Adipocyte (in vitro differentiated cells): ENCODE results near the gene FREM2.

Experiments
- DNase-seq: peaks from one replicate; pipeline ENCODE4 v3.0.0-alpha.2; 2015; ENCODE audit warnings: low read depth
- H3K27me3 ChIP-seq: replicated peaks from 2 replicates; pipeline ENCODE4 v1.7.0; 2013; ENCODE audit warnings: mild to moderate bottlenecking, low read length, moderate library complexity; ENCODE audit not compliant: control insufficient read depth, insufficient read depth
- H3K36me3 ChIP-seq: 2 replicates; pipeline ENCODE4 v1.7.0; 2013; ENCODE audit warnings: low read length, mild to moderate bottlenecking, moderate library complexity; ENCODE audit not compliant: control insufficient read depth, insufficient read depth, severe bottlenecking
- H3K4me1 ChIP-seq: 2 replicates; pipeline ENCODE4 v1.7.0; 2013; ENCODE audit warnings: mild to moderate bottlenecking, low read length, moderate library complexity; ENCODE audit not compliant: control insufficient read depth, insufficient read depth
- H3K4me3 ChIP-seq: 2 replicates; pipeline ENCODE4 v1.7.0; 2013; ENCODE audit warnings: mild to moderate bottlenecking, low read length, moderate library complexity
- H3K9ac ChIP-seq: 2 replicates; pipeline ENCODE4 v1.7.0; 2013; ENCODE audit warnings: mild to moderate bottlenecking, low read length, moderate library complexity
- H3K9me3 ChIP-seq: 2 replicates; pipeline ENCODE4 v1.7.0; 2013; ENCODE audit warnings: mild to moderate bottlenecking, low read length, moderate library complexity; ENCODE audit not compliant: control insufficient read depth

Gene FREM2

DNA sequence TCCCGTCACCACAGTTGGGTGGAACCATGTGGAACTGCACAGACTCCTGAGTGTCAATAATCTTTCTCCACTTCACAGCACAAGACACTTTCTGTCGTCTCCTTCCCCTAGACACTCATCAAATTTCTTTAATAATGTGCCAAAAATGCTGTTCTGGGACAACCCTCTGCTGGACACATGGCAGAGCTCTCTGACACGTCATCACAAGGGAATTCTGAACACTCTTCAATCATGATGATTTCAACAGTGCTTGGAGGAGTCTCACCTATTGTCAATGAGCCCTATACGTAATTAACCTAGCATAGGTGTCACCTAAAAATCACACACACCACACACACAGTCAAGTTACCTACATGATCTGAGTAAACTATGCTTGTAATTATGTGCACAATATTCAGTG, 162.4 kb downstream of the FREM2 start:
- Histone ChIP-seq H3K36me3 (no peaks in the 10 kb centered on the region), H3K9me3 (no peaks in the 10 kb centered on the region), H3K4me3 (no peak overlapping the region), H3K9ac (no peak overlapping the region), H3K4me1 (no peaks in the 10 kb centered on the region), H3K27me3 (no peaks in the 10 kb centered on the region)
- no peak for DNase-seq

DNA sequence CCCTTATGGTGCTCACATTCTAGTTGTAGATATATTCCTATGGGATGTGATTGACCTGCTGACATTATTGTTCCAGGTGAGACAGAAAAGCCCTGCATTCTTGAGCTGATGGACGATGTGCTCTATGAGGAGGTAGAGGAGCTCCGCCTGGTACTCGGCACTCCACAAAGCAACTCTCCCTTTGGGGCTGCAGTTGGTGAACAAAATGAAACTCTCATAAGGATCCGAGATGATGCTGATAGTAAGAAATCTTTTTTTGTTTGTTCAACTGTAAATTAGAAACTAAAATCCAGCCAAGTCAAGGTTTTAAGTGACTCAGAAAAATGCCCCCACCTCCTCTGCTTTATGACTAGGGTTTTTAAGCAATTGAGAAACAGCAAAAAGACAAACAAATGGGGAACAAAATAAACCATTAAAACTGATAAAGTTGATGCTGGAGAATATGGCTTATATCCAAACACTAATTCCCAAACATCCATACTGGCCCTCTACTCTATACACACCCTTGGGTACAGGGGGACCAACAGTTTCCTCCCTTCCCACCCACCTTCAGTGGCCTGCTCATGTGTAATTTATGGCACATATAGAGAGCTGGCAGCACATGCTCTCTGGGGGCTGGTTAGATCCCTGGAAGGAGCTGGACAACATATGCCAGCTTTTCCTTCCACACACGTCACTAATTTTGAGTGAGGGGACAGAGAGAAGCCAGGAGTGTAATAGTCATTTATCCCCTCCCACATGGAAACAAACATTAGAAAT, 164.2 kb downstream of the FREM2 start:
- Histone ChIP-seq H3K36me3 (no peaks in the 10 kb centered on the region), H3K4me3 (no peak overlapping the region), H3K9me3 (no peaks in the 10 kb centered on the region), H3K27me3 (no peaks in the 10 kb centered on the region), H3K4me1 (no peaks in the 10 kb centered on the region), H3K9ac (no peak overlapping the region)
- DNase-seq, result no peak

DNA sequence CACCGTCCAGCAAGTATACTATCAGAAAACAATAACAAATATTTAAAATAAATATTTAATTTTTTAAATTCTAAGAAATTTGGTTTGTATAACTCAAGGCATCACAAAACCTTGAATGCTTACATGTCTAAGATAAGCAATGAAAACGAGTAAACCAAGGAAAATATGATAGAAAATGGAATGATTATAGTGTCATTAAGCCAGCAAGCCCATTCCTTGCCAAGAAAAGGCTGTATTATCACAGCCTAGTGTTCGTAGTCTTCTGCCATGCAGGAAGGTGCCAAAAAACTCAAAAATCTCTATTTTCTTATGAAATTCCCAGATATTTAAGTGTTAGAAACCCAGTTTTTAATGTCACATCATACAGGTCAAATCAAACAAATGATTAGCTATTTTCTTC, 167.3 kb downstream of the FREM2 start:
- Histone ChIP-seq H3K36me3 (no peaks in the 10 kb centered on the region), H3K4me1 (no peaks in the 10 kb centered on the region), H3K27me3 (no peaks in the 10 kb centered on the region), H3K4me3 (no peak overlapping the region), H3K9ac (no peak overlapping the region), H3K9me3 (no peaks in the 10 kb centered on the region)
- DNase-seq, result no peak

DNA sequence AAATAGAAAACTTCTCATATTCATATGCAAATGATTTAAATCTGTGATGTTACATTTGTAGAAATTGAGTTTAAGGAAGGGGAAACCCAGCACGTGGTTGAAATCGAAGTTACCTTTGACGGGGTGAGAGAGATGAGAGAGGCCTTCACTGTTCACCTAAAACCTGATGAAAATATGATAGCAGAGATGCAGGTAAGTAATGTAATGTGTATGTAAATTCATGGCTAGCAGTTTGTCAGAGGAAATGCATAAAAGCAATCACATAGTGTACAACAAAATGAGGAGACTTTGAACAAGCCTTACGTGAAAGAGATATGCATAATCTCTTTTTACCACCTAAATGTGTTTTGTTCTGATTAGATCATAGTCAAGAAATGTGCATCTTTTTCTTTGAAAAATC, 169.2 kb downstream of the FREM2 start:
- no peak overlapping the region for H3K4me3 ChIP-seq
- H3K9me3 ChIP-seq, result no peaks in the 10 kb centered on the region
- H3K4me1 ChIP-seq, result no peaks in the 10 kb centered on the region
- H3K36me3 ChIP-seq, result no peaks in the 10 kb centered on the region
- no peak for DNase-seq
- no peak overlapping the region for H3K9ac ChIP-seq
- H3K27me3 ChIP-seq, result no peaks in the 10 kb centered on the region

DNA sequence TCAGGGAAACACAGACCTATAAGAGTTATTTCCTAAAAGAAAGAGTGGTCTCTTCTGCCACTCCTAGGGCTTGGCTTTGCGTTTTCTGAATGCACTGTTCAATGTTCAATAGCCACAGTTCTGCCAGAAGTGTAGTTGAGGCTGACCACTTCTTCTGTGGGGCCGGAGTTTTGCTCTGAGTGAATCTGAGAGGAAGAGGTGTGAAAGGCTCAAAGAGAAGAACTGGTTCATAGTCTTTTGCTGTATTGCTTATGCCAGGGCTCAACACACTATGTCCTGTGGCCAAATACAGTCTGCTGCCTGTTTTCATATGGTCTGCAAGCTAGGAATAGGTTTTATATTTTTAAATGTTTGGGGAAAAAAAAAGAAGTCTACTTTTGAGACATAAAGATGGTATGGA, 175.6 kb downstream of the FREM2 start:
- H3K9me3 ChIP-seq, result no peaks in the 10 kb centered on the region
- no peaks in the 10 kb centered on the region for H3K4me1 ChIP-seq
- H3K36me3 ChIP-seq, result no peaks in the 10 kb centered on the region
- peaks cover 5% of the 10 kb centered on the region for H3K27me3 ChIP-seq
- no peak overlapping the region for H3K9ac ChIP-seq
- no peak overlapping the region for H3K4me3 ChIP-seq
- DNase-seq, result no peak

DNA sequence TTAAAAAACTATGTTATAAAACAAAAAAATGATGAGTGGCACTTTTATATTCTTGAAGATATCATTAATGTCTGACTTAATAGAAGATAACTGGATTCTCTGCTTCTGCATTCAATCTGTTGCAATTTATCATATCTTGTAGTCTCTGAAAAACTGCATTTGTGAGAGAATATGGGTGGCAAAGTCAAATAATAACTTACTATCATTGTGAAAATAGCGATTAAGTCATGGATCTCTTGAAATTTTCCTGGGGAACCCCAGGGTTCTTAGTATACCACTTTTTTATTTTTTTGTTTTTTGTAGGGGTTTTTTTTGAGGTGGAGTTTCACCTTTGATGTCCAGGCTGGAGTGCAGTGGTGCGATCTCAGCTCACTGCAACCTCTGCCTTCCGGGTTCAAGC, 176.7 kb downstream of the FREM2 start:
- Histone ChIP-seq H3K4me1 (no peaks in the 10 kb centered on the region), H3K36me3 (no peaks in the 10 kb centered on the region), H3K4me3 (no peak overlapping the region), H3K9ac (no peak overlapping the region), H3K9me3 (no peaks in the 10 kb centered on the region), H3K27me3 (peaks cover 5% of the 10 kb centered on the region)
- no peak for DNase-seq

DNA sequence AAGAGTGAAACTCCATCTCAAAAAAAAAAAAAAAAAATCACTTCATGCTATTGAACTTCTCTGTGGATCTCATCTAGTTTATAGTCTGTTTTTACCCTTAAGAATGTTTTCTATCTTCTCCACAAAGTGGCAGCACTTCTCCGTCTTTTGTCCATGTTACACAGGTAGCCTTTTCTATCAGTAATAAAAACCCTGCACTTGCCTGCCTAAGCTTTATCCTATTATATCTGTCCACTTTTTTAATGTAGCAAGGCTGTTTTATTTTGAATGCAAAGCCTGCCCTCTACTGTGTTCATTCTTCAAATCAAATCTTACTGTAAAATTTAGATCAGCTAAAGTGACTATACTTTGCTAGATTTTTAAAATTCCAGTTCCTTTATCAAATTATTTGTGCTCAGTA, 179.8 kb downstream of the FREM2 start:
- Histone ChIP-seq H3K4me1 (no peaks in the 10 kb centered on the region), H3K27me3 (peaks cover 5% of the 10 kb centered on the region), H3K9ac (no peak overlapping the region), H3K36me3 (no peaks in the 10 kb centered on the region), H3K4me3 (no peak overlapping the region), H3K9me3 (no peaks in the 10 kb centered on the region)
- DNase-seq, result no peak

DNA sequence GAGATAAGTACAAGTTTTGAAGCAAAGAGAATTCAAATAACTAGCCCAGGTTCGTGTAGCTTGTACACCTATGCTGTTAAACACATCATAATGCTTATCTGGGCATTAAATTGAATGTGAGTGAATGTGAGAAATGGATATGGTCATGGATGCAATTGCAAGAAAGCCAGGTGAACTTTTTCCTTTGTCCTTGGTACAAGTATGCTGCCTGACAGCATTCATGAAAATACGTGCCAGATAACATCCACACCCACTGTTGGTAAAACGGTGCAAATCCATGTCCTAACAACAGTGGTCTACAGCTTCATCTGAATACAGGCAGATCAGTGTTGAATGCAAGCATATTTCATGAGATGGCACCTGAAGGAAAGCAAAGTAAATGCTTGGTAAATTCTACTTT, 181.5 kb downstream of the FREM2 start:
- Histone ChIP-seq H3K36me3 (no peaks in the 10 kb centered on the region), H3K4me3 (no peak overlapping the region), H3K9me3 (no peaks in the 10 kb centered on the region), H3K27me3 (peaks cover 5% of the 10 kb centered on the region), H3K9ac (no peak overlapping the region), H3K4me1 (no peaks in the 10 kb centered on the region)
- no peak for DNase-seq

DNA sequence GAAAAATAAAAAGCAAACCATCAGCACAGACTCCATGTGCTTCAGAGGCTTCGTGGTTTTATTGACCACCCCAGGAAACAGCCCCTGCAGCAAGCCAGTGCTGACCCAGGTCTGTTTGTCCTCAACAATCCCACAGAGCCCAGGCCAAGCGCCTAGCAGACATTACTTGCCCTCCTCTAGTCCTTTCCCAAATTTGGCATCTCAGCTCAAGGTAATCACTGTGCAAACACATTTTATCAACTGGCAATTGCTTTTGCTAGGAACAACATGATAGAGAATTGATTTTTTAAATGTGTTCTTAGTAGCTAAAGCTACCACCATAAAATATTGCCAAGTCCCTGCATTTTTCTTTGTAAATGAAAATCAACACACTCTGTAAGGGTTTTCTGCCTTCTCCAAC, 182.0 kb downstream of the FREM2 start:
- Histone ChIP-seq H3K27me3 (peaks cover 5% of the 10 kb centered on the region), H3K4me3 (no peak overlapping the region), H3K9ac (no peak overlapping the region), H3K9me3 (no peaks in the 10 kb centered on the region), H3K4me1 (no peaks in the 10 kb centered on the region), H3K36me3 (no peaks in the 10 kb centered on the region)
- DNase-seq, result no peak

DNA sequence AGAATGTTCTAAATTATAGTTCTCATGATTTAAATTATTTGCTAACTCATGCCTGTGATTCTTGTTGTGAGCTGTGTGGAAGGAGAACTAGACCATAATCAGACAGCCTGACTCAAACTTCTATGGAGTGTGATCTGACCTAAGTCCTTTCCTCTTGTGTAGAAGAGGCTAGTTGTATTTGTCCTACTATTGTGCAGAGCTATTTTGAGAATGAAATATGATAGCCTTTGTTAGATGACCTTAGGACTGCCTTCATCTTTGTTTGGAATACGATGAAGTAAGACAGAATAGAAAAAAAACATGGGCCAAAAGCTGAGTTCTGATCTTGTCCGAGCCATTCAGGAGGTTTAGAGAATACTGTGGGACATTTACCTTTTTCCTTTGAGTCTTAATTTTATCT, 184.4 kb downstream of the FREM2 start:
- Histone ChIP-seq H3K27me3 (no peaks in the 10 kb centered on the region), H3K9me3 (no peaks in the 10 kb centered on the region)
- DNase-seq, result no peak

DNA sequence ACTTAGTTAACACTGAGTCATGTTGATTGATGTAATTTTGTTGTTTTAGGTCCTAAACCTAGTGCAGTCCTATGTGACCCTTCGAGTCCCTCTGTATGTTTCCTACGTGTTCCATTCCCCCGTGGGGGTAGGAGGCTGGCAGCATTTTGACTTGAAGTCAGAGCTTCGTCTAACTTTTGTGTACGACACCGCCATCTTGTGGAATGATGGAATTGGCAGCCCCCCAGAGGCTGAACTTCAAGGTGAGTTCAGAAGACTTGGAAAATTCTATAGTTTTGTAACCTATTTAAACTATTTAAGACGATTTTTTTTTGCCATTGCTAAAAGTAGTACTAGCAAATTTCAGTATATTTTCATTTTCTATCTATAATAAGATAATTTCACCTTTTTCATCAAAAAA, 185.8 kb downstream of the FREM2 start:
- Histone ChIP-seq H3K9ac (no peak overlapping the region), H3K9me3 (no peaks in the 10 kb centered on the region), H3K4me3 (no peak overlapping the region), H3K36me3 (no peaks in the 10 kb centered on the region), H3K4me1 (no peaks in the 10 kb centered on the region), H3K27me3 (peaks cover 3% of the 10 kb centered on the region)
- peak; percentile 14 for DNase-seq

More for the DNA sequence above, 184.4 kb downstream of the FREM2 start:
- Histone ChIP-seq H3K4me3 (no peak overlapping the region), H3K9ac (no peak overlapping the region), H3K36me3 (no peaks in the 10 kb centered on the region), H3K4me1 (no peaks in the 10 kb centered on the region)
